HUES48 (cell line): Measurements from ENCODE around the gene AFAP1.

ENCODE experiments used
- H3K27ac ChIP-seq: one replicate; pipeline ENCODE4 v1.7.0; 2013; ENCODE audit warnings: low read depth, low read length, inconsistent platforms
- H3K27me3 ChIP-seq: 2 replicates; pipeline ENCODE4 v1.6.1; 2013; ENCODE audit warnings: mild to moderate bottlenecking, low read length; ENCODE audit not compliant: control insufficient read depth, insufficient read depth
- H3K36me3 ChIP-seq: 2 replicates; pipeline ENCODE4 v1.6.1; 2013; ENCODE audit warnings: low read length; ENCODE audit not compliant: control insufficient read depth, insufficient read depth
- H3K4me1 ChIP-seq: 2 replicates; pipeline ENCODE4 v1.6.1; 2013; ENCODE audit warnings: mild to moderate bottlenecking, low read length; ENCODE audit not compliant: control insufficient read depth, insufficient read depth
- H3K4me3 ChIP-seq: 2 replicates; pipeline ENCODE4 v1.5.1; 2013; ENCODE audit warnings: mild to moderate bottlenecking, low read depth, low read length
- H3K9ac ChIP-seq: 2 replicates; pipeline ENCODE4 v1.6.1; 2013; ENCODE audit warnings: mild to moderate bottlenecking, low read depth, low read length, moderate library complexity
- H3K9me3 ChIP-seq: 2 replicates; pipeline ENCODE4 v1.6.1; 2013; ENCODE audit warnings: low read length; ENCODE audit not compliant: control insufficient read depth, insufficient read depth

AFAP1 gene

GRCh38 chr4:7847206-7847605, 92.5 kb downstream of the AFAP1 start:
- peaks cover 9% of the 10 kb centered on the region; the same call in 1 of the 2 replicates for H3K4me1 ChIP-seq
- H3K9me3 ChIP-seq, result no peaks in the 10 kb centered on the region
- H3K27me3 ChIP-seq, result no peaks in the 10 kb centered on the region
- no peak overlapping the region for H3K4me3 ChIP-seq
- no peak overlapping the region for H3K27ac ChIP-seq
- no peak overlapping the region for H3K9ac ChIP-seq
- no peaks in the 10 kb centered on the region; the same call in none of the 2 replicates for H3K36me3 ChIP-seq

- Histone ChIP-seq H3K9ac (no peak overlapping the region), H3K27ac (no peak overlapping the region), H3K36me3 (no peaks in the 10 kb centered on the region; the same call in none of the 2 replicates)
Observed at GRCh38 chr4:7845493-7846128, 94.0 kb downstream of the AFAP1 start.

GRCh38 chr4:7844594-7844991, 95.1 kb downstream of the AFAP1 start:
- Histone ChIP-seq H3K9ac (no peak overlapping the region), H3K36me3 (no peaks in the 10 kb centered on the region; the same call in none of the 2 replicates), H3K4me1 (peaks cover 9% of the 10 kb centered on the region; the same call in 1 of the 2 replicates), H3K27ac (no peak overlapping the region), H3K4me3 (no peak overlapping the region), H3K27me3 (no peaks in the 10 kb centered on the region), H3K9me3 (no peaks in the 10 kb centered on the region)

More at GRCh38 chr4:7845493-7846128, 94.0 kb downstream of the AFAP1 start:
- Histone ChIP-seq H3K9me3 (no peaks in the 10 kb centered on the region), H3K4me3 (no peak overlapping the region), H3K4me1 (peaks cover 9% of the 10 kb centered on the region; the same call in 1 of the 2 replicates), H3K27me3 (no peaks in the 10 kb centered on the region)

- H3K4me3 ChIP-seq, result no peak overlapping the region
- no peaks in the 10 kb centered on the region for H3K27me3 ChIP-seq
- no peaks in the 10 kb centered on the region; the same call in 1 of the 2 replicates for H3K36me3 ChIP-seq
- no peak overlapping the region for H3K9ac ChIP-seq
- no peak overlapping the region for H3K27ac ChIP-seq
- H3K9me3 ChIP-seq, result no peaks in the 10 kb centered on the region
- peaks cover 9% of the 10 kb centered on the region; the same call in 1 of the 2 replicates for H3K4me1 ChIP-seq
Observed at GRCh38 chr4:7843831-7844593, 95.6 kb downstream of the AFAP1 start.

GRCh38 chr4:7842384-7843279, 97.0 kb downstream of the AFAP1 start:
- Histone ChIP-seq H3K36me3 (no peaks in the 10 kb centered on the region; the same call in 1 of the 2 replicates), H3K4me1 (peaks cover 9% of the 10 kb centered on the region; the same call in 1 of the 2 replicates), H3K27ac (peak overlapping the region; percentile 66), H3K27me3 (no peaks in the 10 kb centered on the region), H3K9ac (no peak overlapping the region), H3K4me3 (no peak overlapping the region), H3K9me3 (no peaks in the 10 kb centered on the region)

GRCh38 chr4:7841894-7842293, 97.8 kb downstream of the AFAP1 start:
- Histone ChIP-seq H3K4me3 (no peak overlapping the region), H3K27me3 (no peaks in the 10 kb centered on the region), H3K9ac (no peak overlapping the region), H3K9me3 (no peaks in the 10 kb centered on the region), H3K27ac (no peak overlapping the region), H3K4me1 (peaks cover 9% of the 10 kb centered on the region; the same call in 1 of the 2 replicates), H3K36me3 (no peaks in the 10 kb centered on the region; the same call in 1 of the 2 replicates)

GRCh38 chr4:7841071-7841470, 98.6 kb downstream of the AFAP1 start:
- H3K9me3 ChIP-seq, result no peaks in the 10 kb centered on the region
- no peak overlapping the region for H3K27ac ChIP-seq
- H3K36me3 ChIP-seq, result no peaks in the 10 kb centered on the region; the same call in 1 of the 2 replicates
- H3K4me1 ChIP-seq, result peaks cover 4% of the 10 kb centered on the region; the same call in 1 of the 2 replicates
- no peak overlapping the region for H3K9ac ChIP-seq
- no peaks in the 10 kb centered on the region for H3K27me3 ChIP-seq
- no peak overlapping the region for H3K4me3 ChIP-seq

GRCh38 chr4:7839856-7840255, 99.8 kb downstream of the AFAP1 start:
- no peaks in the 10 kb centered on the region; the same call in 1 of the 2 replicates for H3K36me3 ChIP-seq
- H3K4me3 ChIP-seq, result no peak overlapping the region
- H3K4me1 ChIP-seq, result peaks cover 4% of the 10 kb centered on the region; the same call in 1 of the 2 replicates
- no peaks in the 10 kb centered on the region for H3K27me3 ChIP-seq
- H3K9me3 ChIP-seq, result no peaks in the 10 kb centered on the region
- H3K9ac ChIP-seq, result no peak overlapping the region
- no peak overlapping the region for H3K27ac ChIP-seq

- Histone ChIP-seq H3K4me1 (no peaks in the 10 kb centered on the region), H3K27ac (no peak overlapping the region), H3K4me3 (no peak overlapping the region), H3K9ac (no peak overlapping the region), H3K27me3 (no peaks in the 10 kb centered on the region), H3K36me3 (no peaks in the 10 kb centered on the region; the same call in 1 of the 2 replicates), H3K9me3 (no peaks in the 10 kb centered on the region)
Observed at GRCh38 chr4:7838136-7838782, 101.4 kb downstream of the AFAP1 start.

GRCh38 chr4:7837597-7838135, 102.0 kb downstream of the AFAP1 start:
- Histone ChIP-seq H3K27ac (no peak overlapping the region), H3K9me3 (no peaks in the 10 kb centered on the region), H3K27me3 (no peaks in the 10 kb centered on the region), H3K9ac (no peak overlapping the region), H3K36me3 (no peaks in the 10 kb centered on the region; the same call in 1 of the 2 replicates), H3K4me1 (no peaks in the 10 kb centered on the region), H3K4me3 (no peak overlapping the region)
